Measurements from ENCODE around the gene SP140L.

- TF ChIP-seq CTCF (IDR thresholded peaks at IDR 0.05; ENCODE audit: low read depth, low read length) = no peak
- TF ChIP-seq EZH2phosphoT487 (IDR thresholded peaks at IDR 0.05; ENCODE audit: low read depth) = no peak
These were observed 85.3 kb downstream of the SP140L start for GRCh38 chr2:230412371-230412711.

Data from OCI-LY3 (cell line).